GM21576 (cell line): ENCODE results near the gene SELENOF.

Experiments used
- ATAC-seq: cut with Tn5 transposase; IDR thresholded peaks from one replicate; pipeline ENCODE4 v1.9.1; 2021; ENCODE audit warnings: mild to moderate bottlenecking, moderate library complexity; ENCODE audit not compliant: unreplicated experiment

The SELENOF gene

DNA sequence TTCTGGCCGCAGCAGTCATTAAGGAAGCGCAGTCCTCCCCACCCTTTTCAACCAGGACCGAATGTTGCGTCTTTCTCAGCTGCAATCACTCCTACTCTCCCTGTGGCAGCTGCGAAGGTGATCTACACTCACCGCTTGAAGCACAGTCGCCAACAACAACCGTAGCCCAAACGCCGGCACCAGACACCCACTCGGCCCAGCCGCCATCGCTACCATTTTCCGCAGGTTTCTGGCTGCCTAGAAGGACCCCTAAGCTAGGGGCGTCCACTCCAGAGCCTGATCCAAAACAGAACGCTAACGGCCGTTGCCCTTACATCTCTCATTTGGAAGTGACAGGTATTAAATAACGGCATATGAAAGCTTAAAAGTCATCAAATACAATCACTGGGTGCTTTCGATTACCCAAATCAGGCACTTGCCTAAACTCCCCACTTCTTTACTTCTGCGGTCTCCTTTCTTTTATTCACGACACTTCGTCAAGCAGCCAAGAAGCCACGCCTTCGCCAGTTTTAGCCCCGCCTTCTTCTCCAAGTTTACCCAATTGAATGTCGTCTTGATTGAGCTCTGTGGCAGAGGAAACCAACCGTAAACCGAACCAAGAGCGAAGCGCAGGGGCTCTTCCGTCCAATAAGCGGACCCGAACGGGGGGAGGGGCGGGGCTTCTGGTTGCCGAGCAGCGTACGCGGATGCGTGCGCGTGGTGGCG lies at the start of gene SELENOF:
TSS of gene SELENOF (minus strand) at position 231 of the 705 bp plus-strand sequence. CDS start at position 216, 15 bp downstream.
- peak; percentile 79 for ATAC-seq

DNA sequence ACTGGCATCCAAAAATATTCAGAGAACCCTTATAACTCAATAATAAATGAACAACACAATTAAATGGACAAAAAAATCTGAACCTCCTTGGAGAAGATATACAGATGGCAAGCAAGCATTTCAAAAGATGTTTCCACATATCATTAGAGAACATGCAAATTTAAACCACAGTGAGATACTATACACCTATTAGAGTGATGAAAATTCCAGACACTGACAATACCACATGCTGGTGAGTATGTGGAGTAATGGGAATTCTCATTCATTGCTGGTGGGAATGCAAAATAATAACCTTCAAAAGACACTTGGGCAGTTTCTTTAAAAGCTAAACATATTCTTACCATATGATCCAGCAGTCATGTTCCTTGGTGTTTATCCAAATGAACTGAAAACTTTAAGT lies 46.6 kb upstream of the SELENOF start:
- ATAC-seq: no peak

DNA sequence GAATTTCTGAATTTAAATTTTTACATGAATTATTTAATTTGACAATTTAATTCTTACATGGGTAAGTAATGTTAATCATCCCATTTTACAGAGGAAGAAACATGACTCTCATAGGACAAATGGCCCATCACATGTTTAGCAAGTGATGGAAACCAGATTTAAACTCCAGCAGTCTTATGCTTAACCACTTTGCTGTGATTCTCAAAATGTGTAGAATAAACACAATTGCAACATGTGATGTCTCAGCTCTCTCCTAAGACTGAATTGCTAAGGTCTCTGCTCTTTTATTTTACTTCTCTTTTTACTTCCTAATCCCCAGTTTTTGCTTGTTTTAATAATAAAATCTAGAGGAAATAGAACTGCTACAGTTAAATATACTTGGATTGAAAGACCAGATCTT lies 43.3 kb upstream of the SELENOF start:
- ATAC-seq: no peak

DNA sequence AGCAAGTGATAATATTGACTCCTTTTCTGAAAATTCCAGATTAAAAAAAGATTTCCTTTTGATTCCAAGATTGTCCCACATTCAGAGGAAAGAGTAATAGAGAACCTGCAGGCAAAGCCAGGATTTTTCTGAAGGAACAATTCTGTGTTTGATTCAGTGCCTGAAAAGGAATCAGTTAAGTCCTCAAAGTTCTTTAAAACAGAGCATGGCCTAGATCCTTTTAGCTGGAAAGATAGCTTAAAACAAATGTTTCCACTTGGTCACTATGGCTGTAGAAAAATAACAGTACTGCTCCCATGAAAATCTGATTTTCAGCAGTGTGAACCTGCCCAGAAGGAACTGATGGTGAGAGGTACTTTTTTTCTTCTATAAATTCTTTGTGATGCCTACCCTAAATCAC lies 42.3 kb upstream of the SELENOF start:
- no peak for ATAC-seq

GRCh38 chr1:86955678-86956077 lies 41.8 kb upstream of the SELENOF start:
- ATAC-seq: no peak

- no peak for ATAC-seq
Measured at GRCh38 chr1:86953167-86953566, 39.2 kb upstream of the SELENOF start.

DNA sequence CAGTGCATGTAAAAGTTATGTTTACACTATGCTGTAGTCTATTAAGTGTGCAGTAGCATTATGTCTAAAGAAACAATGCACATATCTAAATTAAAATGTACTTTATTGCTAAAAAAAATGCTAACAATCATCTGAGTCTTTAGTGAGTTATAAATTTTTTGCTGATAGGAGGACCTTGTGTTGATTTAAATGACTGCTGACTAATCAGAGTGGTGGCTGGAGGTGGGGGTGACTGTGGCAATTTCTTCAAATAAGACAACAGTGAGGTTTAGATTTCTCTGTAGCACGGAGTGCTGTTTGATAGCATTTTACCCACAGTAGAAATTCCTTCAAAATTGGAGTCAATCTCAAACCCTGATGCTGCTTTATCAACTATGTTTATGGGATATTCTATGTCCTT lies 37.5 kb upstream of the SELENOF start:
- ATAC-seq: no peak

- no peak for ATAC-seq
Measured at GRCh38 chr1:86950712-86951419, 36.9 kb upstream of the SELENOF start.

DNA sequence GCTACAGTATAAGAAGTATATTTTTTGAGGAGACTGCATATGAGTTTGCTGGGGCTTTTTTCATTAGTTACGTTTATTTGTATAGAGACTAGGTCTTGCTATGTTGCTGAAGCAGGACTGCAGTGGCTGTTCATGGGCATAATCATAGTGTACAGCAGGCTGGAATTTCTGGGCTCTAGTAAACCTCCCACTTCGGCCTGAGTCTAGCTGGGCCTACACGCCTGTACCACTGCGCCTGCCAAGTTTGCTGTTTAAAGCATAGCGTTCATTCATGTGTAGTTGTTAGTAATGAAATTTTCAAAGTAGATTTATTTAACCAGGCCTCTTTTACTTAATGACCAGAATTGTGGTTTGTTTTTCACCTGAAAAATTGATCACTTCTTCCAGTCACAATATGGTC lies 34.3 kb upstream of the SELENOF start:
- no peak for ATAC-seq

GRCh38 chr1:86942743-86943142 lies 28.8 kb upstream of the SELENOF start:
- ATAC-seq: no peak

DNA sequence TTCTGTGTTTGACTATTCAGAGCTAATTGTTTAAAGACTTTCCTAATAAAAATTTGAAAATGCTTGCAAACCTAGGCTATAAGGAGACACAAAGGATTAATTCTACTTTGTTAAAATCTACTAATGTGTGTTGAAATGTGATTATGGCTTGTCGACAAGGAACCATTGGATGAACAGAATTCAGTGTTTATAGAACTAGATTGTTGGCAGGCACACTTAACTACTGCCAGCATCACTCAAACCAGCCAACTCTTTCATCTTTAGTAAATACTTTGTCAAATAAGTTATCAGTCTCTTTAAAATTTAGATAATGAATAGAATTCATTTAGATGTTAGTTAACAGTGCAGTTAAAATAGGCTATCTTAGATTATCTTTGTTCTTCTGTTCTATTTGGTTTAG lies 28.1 kb upstream of the SELENOF start:
- ATAC-seq: no peak

- ATAC-seq: no peak
Measured at GRCh38 chr1:86940599-86940998, 26.7 kb upstream of the SELENOF start.

DNA sequence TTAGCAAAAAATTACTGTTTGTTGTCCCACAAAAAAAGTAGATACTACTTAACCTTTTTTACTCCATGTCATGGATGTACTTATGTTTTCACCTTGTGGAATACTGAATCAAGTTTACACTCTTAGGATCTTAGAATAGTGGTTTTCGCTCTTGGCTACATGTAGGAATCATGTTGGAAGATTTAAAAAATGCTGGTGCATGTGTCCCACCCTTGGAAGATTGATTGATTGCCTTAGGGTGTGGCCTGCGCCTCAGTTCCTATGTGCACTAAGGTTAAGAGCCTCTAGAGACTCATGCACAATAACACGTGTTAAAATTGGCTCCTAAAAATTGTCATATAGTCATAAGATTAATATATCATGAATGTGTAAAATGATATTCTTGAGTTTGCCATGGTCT lies 25.5 kb upstream of the SELENOF start:
- ATAC-seq: no peak

GRCh38 chr1:86938855-86939254 lies 24.9 kb upstream of the SELENOF start:
- no peak for ATAC-seq

- no peak for ATAC-seq
Measured at GRCh38 chr1:86938450-86938849, 24.5 kb upstream of the SELENOF start.

GRCh38 chr1:86933562-86934377 lies 19.8 kb upstream of the SELENOF start:
- ATAC-seq: no peak

- no peak for ATAC-seq
Measured at GRCh38 chr1:86933051-86933450, 19.1 kb upstream of the SELENOF start.

DNA sequence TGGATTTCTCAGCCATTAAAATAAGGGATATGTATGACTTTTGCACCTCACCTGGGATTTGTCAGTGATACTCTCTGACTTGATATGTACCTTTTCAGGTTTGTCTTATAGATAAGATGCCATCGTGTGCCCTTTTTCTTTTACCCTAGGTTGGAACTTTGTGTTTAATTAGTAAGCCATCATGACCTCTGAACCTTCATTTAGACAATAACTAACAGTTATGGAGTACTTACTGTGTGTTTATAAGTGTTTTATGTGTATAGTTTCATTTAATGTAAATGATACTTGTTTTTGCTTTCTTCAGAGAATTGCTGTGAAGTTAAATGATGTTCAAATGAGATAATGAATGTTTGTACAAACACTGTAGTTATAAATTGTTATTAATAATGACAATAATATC lies 14.9 kb upstream of the SELENOF start:
- ATAC-seq: no peak

GRCh38 chr1:86926883-86927282 lies 13.0 kb upstream of the SELENOF start:
- ATAC-seq: no peak

GRCh38 chr1:86925742-86926141 lies 11.8 kb upstream of the SELENOF start:
- ATAC-seq: no peak

DNA sequence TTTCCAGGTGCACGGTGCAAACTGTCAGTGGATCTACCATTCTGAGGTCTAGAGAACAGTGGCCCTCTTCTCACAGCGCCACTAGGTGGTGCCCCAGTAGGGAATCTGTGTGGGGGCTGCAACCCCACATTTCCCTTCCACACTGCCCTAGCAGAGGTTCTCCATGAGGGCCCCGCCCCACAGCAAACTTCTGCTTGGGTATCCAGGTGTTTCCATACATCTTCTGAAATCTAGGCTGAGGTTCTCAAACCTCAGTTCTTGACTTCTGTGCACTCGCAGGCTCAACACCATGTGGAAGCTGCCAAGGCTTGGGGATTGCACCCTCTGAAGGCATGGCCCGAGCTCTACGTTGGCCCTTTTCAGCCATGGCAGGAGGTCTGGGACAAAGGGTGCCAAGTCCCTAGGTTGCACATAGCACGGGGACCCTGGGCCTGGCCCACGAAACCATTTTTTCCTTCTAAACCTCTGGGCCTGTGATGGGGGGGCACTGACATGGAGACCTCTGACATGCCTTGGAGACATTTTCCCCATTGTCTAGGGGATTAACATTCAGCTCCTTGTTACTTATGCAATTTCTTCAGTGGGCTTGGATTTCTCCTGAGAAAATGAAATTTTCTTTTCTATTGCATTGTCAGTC lies 10.5 kb upstream of the SELENOF start:
- ATAC-seq: no peak
